ENCODE results near the gene C2orf76. TPM values are rescaled to one million over a fixed set of nuclear protein-coding genes. Genes with fewer than 3 reads are reported as not detected.

The C2orf76 gene
- total and polyA plus RNA-seq, 2 experiments from 2014 or later: 3.0 to 26.2 TPM

GRCh38 chr2:119365436-119365835 is 1.2 kb downstream of the C2orf76 start:
- Histone ChIP-seq H3K79me2 (ENCODE audit: insufficient read depth) (peaks cover 36% of the 10 kb centered on the region), H3K4me2 (ENCODE audit: unreplicated experiment) (peak overlapping the region; percentile 93), H3F3A (ENCODE audit: insufficient read depth) (no peaks in the 10 kb centered on the region), H3K27ac (no peak overlapping the region), H2AFZ (peak overlapping the region; percentile 97), H3K36me3 (ENCODE audit: low read depth) (no peaks in the 10 kb centered on the region), H4K20me1 (ENCODE audit: insufficient read depth) (no peaks in the 10 kb centered on the region), H3K4me3 (peak overlapping the region; percentile 90), H3K4me1 (ENCODE audit: insufficient read depth) (peaks cover 8% of the 10 kb centered on the region), H3K9me2 (ENCODE audit: insufficient read depth) (no peaks in the 10 kb centered on the region), H3K9ac (peak overlapping the region; percentile 80; the same call in 1 of the 2 replicates), H3K9me3 (ENCODE audit: low read depth) (no peaks in the 10 kb centered on the region), H3K27me3 (replicated peaks; ENCODE audit: insufficient read depth) (no peaks in the 10 kb centered on the region)
- 39 to 41% methylated on average over 6 of the region's 6 CpGs for WGBS, 2 experiments (ENCODE audit: low coverage in 1 of 2, low lambda C conversion rate in 2 of 2, missing lambda C conversion rate in 2 of 2)
- DNase-seq: no peak
- in situ Hi-C loops (cut with MboI): no loop called here
- TF ChIP-seq EZH2phosphoT487 (IDR thresholded peaks at IDR 0.05; ENCODE audit: insufficient read depth, low read depth) (no peak), EZH2 (IDR thresholded peaks at IDR 0.05; ENCODE audit: insufficient read depth, poor library complexity, severe bottlenecking) (no peak)

GRCh38 chr2:119364798-119365197 is 1.8 kb downstream of the C2orf76 start:
- no peaks in the 10 kb centered on the region for H3K27me3 ChIP-seq (replicated peaks; ENCODE audit: insufficient read depth)
- no peak overlapping the region for H3K4me3 ChIP-seq
- TF ChIP-seq EZH2 (IDR thresholded peaks at IDR 0.05; ENCODE audit: insufficient read depth, poor library complexity, severe bottlenecking): no peak
- H3K4me1 ChIP-seq (ENCODE audit: insufficient read depth): peaks cover 8% of the 10 kb centered on the region
- no peaks in the 10 kb centered on the region for H3K36me3 ChIP-seq (ENCODE audit: low read depth)
- no peaks in the 10 kb centered on the region for H4K20me1 ChIP-seq (ENCODE audit: insufficient read depth)
- no peak overlapping the region for H3K4me2 ChIP-seq (ENCODE audit: unreplicated experiment)
- 88 to 94% methylated on average over 6 of the region's 6 CpGs for WGBS, 2 experiments (ENCODE audit: low coverage in 1 of 2, low lambda C conversion rate in 2 of 2, missing lambda C conversion rate in 2 of 2)
- no peak overlapping the region for H2AFZ ChIP-seq
- in situ Hi-C loops (cut with MboI): no loop called here
- H3K9ac ChIP-seq: no peak overlapping the region
- DNase-seq: no peak
- no peak overlapping the region for H3K27ac ChIP-seq
- peaks cover 36% of the 10 kb centered on the region for H3K79me2 ChIP-seq (ENCODE audit: insufficient read depth)
- no peaks in the 10 kb centered on the region for H3K9me2 ChIP-seq (ENCODE audit: insufficient read depth)
- H3F3A ChIP-seq (ENCODE audit: insufficient read depth): no peaks in the 10 kb centered on the region
- H3K9me3 ChIP-seq (ENCODE audit: low read depth): no peaks in the 10 kb centered on the region

GRCh38 chr2:119360423-119360966 is 6.1 kb downstream of the C2orf76 start:
- peaks cover 2% of the 10 kb centered on the region for H3K4me1 ChIP-seq (ENCODE audit: insufficient read depth)
- in situ Hi-C loops (cut with MboI): no loop called here
- H3K9me2 ChIP-seq (ENCODE audit: insufficient read depth): no peaks in the 10 kb centered on the region
- DNase-seq: no peak
- H3K9me3 ChIP-seq (ENCODE audit: low read depth): no peaks in the 10 kb centered on the region
- H3K79me2 ChIP-seq (ENCODE audit: insufficient read depth): peaks cover 13% of the 10 kb centered on the region
- H3K4me3 ChIP-seq: no peak overlapping the region
- H3K27me3 ChIP-seq (replicated peaks; ENCODE audit: insufficient read depth): no peaks in the 10 kb centered on the region
- H4K20me1 ChIP-seq (ENCODE audit: insufficient read depth): no peaks in the 10 kb centered on the region
- H3K4me2 ChIP-seq (ENCODE audit: unreplicated experiment): no peak overlapping the region
- no peak overlapping the region for H2AFZ ChIP-seq
- WGBS, 2 experiments (ENCODE audit: low coverage in 1 of 2, low lambda C conversion rate in 2 of 2, missing lambda C conversion rate in 2 of 2): 91 to 99% methylated on average over 2 of the region's 2 CpGs
- H3F3A ChIP-seq (ENCODE audit: insufficient read depth): no peaks in the 10 kb centered on the region
- TF ChIP-seq EZH2phosphoT487 (IDR thresholded peaks at IDR 0.05; ENCODE audit: insufficient read depth, low read depth) (no peak), EZH2 (IDR thresholded peaks at IDR 0.05; ENCODE audit: insufficient read depth, poor library complexity, severe bottlenecking) (no peak)
- no peak overlapping the region for H3K27ac ChIP-seq
- no peak overlapping the region for H3K9ac ChIP-seq
- no peaks in the 10 kb centered on the region for H3K36me3 ChIP-seq (ENCODE audit: low read depth)

GRCh38 chr2:119359774-119360173 is 6.9 kb downstream of the C2orf76 start:
- no peak overlapping the region for H3K4me3 ChIP-seq
- no peak for DNase-seq
- H3K36me3 ChIP-seq (ENCODE audit: low read depth): no peaks in the 10 kb centered on the region
- no peak overlapping the region for H2AFZ ChIP-seq
- H3K4me1 ChIP-seq (ENCODE audit: insufficient read depth): no peaks in the 10 kb centered on the region
- H3K9me2 ChIP-seq (ENCODE audit: insufficient read depth): no peaks in the 10 kb centered on the region
- H3K27ac ChIP-seq: no peak overlapping the region
- H3K27me3 ChIP-seq (replicated peaks; ENCODE audit: insufficient read depth): no peaks in the 10 kb centered on the region
- H3K9me3 ChIP-seq (ENCODE audit: low read depth): no peaks in the 10 kb centered on the region
- H3K4me2 ChIP-seq (ENCODE audit: unreplicated experiment): no peak overlapping the region
- TF ChIP-seq EZH2phosphoT487 (IDR thresholded peaks at IDR 0.05; ENCODE audit: insufficient read depth, low read depth) (no peak), EZH2 (IDR thresholded peaks at IDR 0.05; ENCODE audit: insufficient read depth, poor library complexity, severe bottlenecking) (no peak)
- no peak overlapping the region for H3K9ac ChIP-seq
- in situ Hi-C loops (cut with MboI): no loop called here
- WGBS, 2 experiments (ENCODE audit: low coverage in 1 of 2, low lambda C conversion rate in 2 of 2, missing lambda C conversion rate in 2 of 2): 96 to 98% methylated on average over 6 of the region's 6 CpGs
- H3K79me2 ChIP-seq (ENCODE audit: insufficient read depth): peaks cover 6% of the 10 kb centered on the region
- no peaks in the 10 kb centered on the region for H3F3A ChIP-seq (ENCODE audit: insufficient read depth)
- no peaks in the 10 kb centered on the region for H4K20me1 ChIP-seq (ENCODE audit: insufficient read depth)

GRCh38 chr2:119354860-119355259 is 11.8 kb downstream of the C2orf76 start:
- no peaks in the 10 kb centered on the region for H3K27me3 ChIP-seq (replicated peaks; ENCODE audit: insufficient read depth)
- H3K4me3 ChIP-seq: no peak overlapping the region
- no peak for TF ChIP-seq EZH2phosphoT487 (IDR thresholded peaks at IDR 0.05; ENCODE audit: insufficient read depth, low read depth)
- TF ChIP-seq EZH2 (IDR thresholded peaks at IDR 0.05; ENCODE audit: insufficient read depth, poor library complexity, severe bottlenecking): no peak
- no peaks in the 10 kb centered on the region for H3K9me2 ChIP-seq (ENCODE audit: insufficient read depth)
- no peaks in the 10 kb centered on the region for H3K36me3 ChIP-seq (ENCODE audit: low read depth)
- DNase-seq: no peak
- in situ Hi-C loops (cut with MboI): no loop called here
- no peaks in the 10 kb centered on the region for H3K4me1 ChIP-seq (ENCODE audit: insufficient read depth)
- no peak overlapping the region for H2AFZ ChIP-seq
- no peaks in the 10 kb centered on the region for H3F3A ChIP-seq (ENCODE audit: insufficient read depth)
- no peaks in the 10 kb centered on the region for H3K79me2 ChIP-seq (ENCODE audit: insufficient read depth)
- H3K4me2 ChIP-seq (ENCODE audit: unreplicated experiment): no peak overlapping the region
- 82 to 90% methylated on average over 1 of the region's 1 CpG for WGBS, 2 experiments (ENCODE audit: low coverage in 1 of 2, low lambda C conversion rate in 2 of 2, missing lambda C conversion rate in 2 of 2)
- no peak overlapping the region for H3K9ac ChIP-seq
- H3K27ac ChIP-seq: no peak overlapping the region
- no peaks in the 10 kb centered on the region for H4K20me1 ChIP-seq (ENCODE audit: insufficient read depth)
- H3K9me3 ChIP-seq (ENCODE audit: low read depth): no peaks in the 10 kb centered on the region
